Measurements from ENCODE around the gene SEC16A.

Gene SEC16A

GRCh38 chr9:136397643-136398042 is 85.2 kb downstream of the SEC16A start:
- H3K4me1 ChIP-seq (ENCODE audit: control insufficient read depth in 5 of 5, insufficient read depth in 5 of 5, low read length in 5 of 5): peaks cover 7 to 38% (median 32%) of the 10 kb centered on the region in 5 donors
- H3K27ac ChIP-seq (ENCODE audit: low read depth, low read length): no peak overlapping the region
- H3K9me3 ChIP-seq (ENCODE audit: control insufficient read depth in 5 of 5, low read length in 5 of 5): no peaks in the 10 kb centered on the region
- H3K4me3 ChIP-seq (ENCODE audit: low read depth in 1 of 5, low read length in 5 of 5): no peak overlapping the region
- H3K9ac ChIP-seq (ENCODE audit: low read length in 5 of 5): peak overlapping the region in 1 of 5 donors; percentile 17
- H3K27me3 ChIP-seq (ENCODE audit: control insufficient read depth in 5 of 5, insufficient read depth in 4 of 5, low read length in 5 of 5): no peaks in the 10 kb centered on the region
- peaks cover 0 to 63% (median 44%) of the 10 kb centered on the region in 5 donors for H3K36me3 ChIP-seq (ENCODE audit: control insufficient read depth in 5 of 5, insufficient read depth in 5 of 5, low read length in 5 of 5)

GRCh38 chr9:136396219-136396515 is 86.7 kb downstream of the SEC16A start:
- no peaks in the 10 kb centered on the region for H3K9me3 ChIP-seq (ENCODE audit: control insufficient read depth in 5 of 5, low read length in 5 of 5)
- peaks cover 9 to 52% (median 44%) of the 10 kb centered on the region in 5 donors for H3K4me1 ChIP-seq (ENCODE audit: control insufficient read depth in 5 of 5, insufficient read depth in 5 of 5, low read length in 5 of 5)
- peaks cover 0 to 67% (median 50%) of the 10 kb centered on the region in 5 donors for H3K36me3 ChIP-seq (ENCODE audit: control insufficient read depth in 5 of 5, insufficient read depth in 5 of 5, low read length in 5 of 5)
- no peaks in the 10 kb centered on the region for H3K27me3 ChIP-seq (ENCODE audit: control insufficient read depth in 5 of 5, insufficient read depth in 4 of 5, low read length in 5 of 5)
- no peak overlapping the region for H3K9ac ChIP-seq (ENCODE audit: low read length in 5 of 5)
- no peak overlapping the region for H3K27ac ChIP-seq (ENCODE audit: low read depth, low read length)
- H3K4me3 ChIP-seq (ENCODE audit: low read depth in 1 of 5, low read length in 5 of 5): no peak overlapping the region

GRCh38 chr9:136395345-136396218 is 87.3 kb downstream of the SEC16A start:
- no peaks in the 10 kb centered on the region for H3K27me3 ChIP-seq (ENCODE audit: control insufficient read depth in 5 of 5, insufficient read depth in 4 of 5, low read length in 5 of 5)
- peaks cover 0 to 69% (median 51%) of the 10 kb centered on the region in 5 donors for H3K36me3 ChIP-seq (ENCODE audit: control insufficient read depth in 5 of 5, insufficient read depth in 5 of 5, low read length in 5 of 5)
- H3K27ac ChIP-seq (ENCODE audit: low read depth, low read length): no peak overlapping the region
- H3K4me1 ChIP-seq (ENCODE audit: control insufficient read depth in 5 of 5, insufficient read depth in 5 of 5, low read length in 5 of 5): peaks cover 9 to 50% (median 42%) of the 10 kb centered on the region in 5 donors
- H3K9ac ChIP-seq (ENCODE audit: low read length in 5 of 5): no peak overlapping the region
- H3K4me3 ChIP-seq (ENCODE audit: low read depth in 1 of 5, low read length in 5 of 5): no peak overlapping the region
- H3K9me3 ChIP-seq (ENCODE audit: control insufficient read depth in 5 of 5, low read length in 5 of 5): no peaks in the 10 kb centered on the region

- Histone ChIP-seq H3K4me3 (ENCODE audit: low read depth in 1 of 5, low read length in 5 of 5) (no peak overlapping the region), H3K9me3 (ENCODE audit: control insufficient read depth in 5 of 5, low read length in 5 of 5) (no peaks in the 10 kb centered on the region), H3K9ac (ENCODE audit: low read length in 5 of 5) (no peak overlapping the region), H3K27ac (ENCODE audit: low read depth, low read length) (no peak overlapping the region), H3K4me1 (ENCODE audit: control insufficient read depth in 5 of 5, insufficient read depth in 5 of 5, low read length in 5 of 5) (peaks cover 9 to 45% (median 37%) of the 10 kb centered on the region in 5 donors), H3K27me3 (ENCODE audit: control insufficient read depth in 5 of 5, insufficient read depth in 4 of 5, low read length in 5 of 5) (no peaks in the 10 kb centered on the region), H3K36me3 (ENCODE audit: control insufficient read depth in 5 of 5, insufficient read depth in 5 of 5, low read length in 5 of 5) (peaks cover 0 to 71% (median 51%) of the 10 kb centered on the region in 5 donors)
Measured at GRCh38 chr9:136395020-136395340, 87.9 kb downstream of the SEC16A start.

- no peaks in the 10 kb centered on the region for H3K27me3 ChIP-seq (ENCODE audit: control insufficient read depth in 5 of 5, insufficient read depth in 4 of 5, low read length in 5 of 5)
- H3K27ac ChIP-seq (ENCODE audit: low read depth, low read length): no peak overlapping the region
- no peaks in the 10 kb centered on the region for H3K9me3 ChIP-seq (ENCODE audit: control insufficient read depth in 5 of 5, low read length in 5 of 5)
- peaks cover 0 to 76% (median 57%) of the 10 kb centered on the region in 5 donors for H3K36me3 ChIP-seq (ENCODE audit: control insufficient read depth in 5 of 5, insufficient read depth in 5 of 5, low read length in 5 of 5)
- H3K4me3 ChIP-seq (ENCODE audit: low read depth in 1 of 5, low read length in 5 of 5): no peak overlapping the region
- peaks cover 9 to 41% (median 35%) of the 10 kb centered on the region in 5 donors for H3K4me1 ChIP-seq (ENCODE audit: control insufficient read depth in 5 of 5, insufficient read depth in 5 of 5, low read length in 5 of 5)
- H3K9ac ChIP-seq (ENCODE audit: low read length in 5 of 5): no peak overlapping the region
Measured at GRCh38 chr9:136394312-136395019, 88.4 kb downstream of the SEC16A start.

- H3K27ac ChIP-seq (ENCODE audit: low read depth, low read length): no peak overlapping the region
- peaks cover 4 to 31% (median 26%) of the 10 kb centered on the region in 5 donors for H3K4me1 ChIP-seq (ENCODE audit: control insufficient read depth in 5 of 5, insufficient read depth in 5 of 5, low read length in 5 of 5)
- peaks cover 0 to 85% (median 66%) of the 10 kb centered on the region in 5 donors for H3K36me3 ChIP-seq (ENCODE audit: control insufficient read depth in 5 of 5, insufficient read depth in 5 of 5, low read length in 5 of 5)
Measured at GRCh38 chr9:136393531-136393930, 89.3 kb downstream of the SEC16A start.

GRCh38 chr9:136392538-136393449 is 90.0 kb downstream of the SEC16A start:
- H3K9ac ChIP-seq (ENCODE audit: low read length in 5 of 5): peak overlapping the region in 2 of 5 donors; percentile 26 to 30
- H3K4me3 ChIP-seq (ENCODE audit: low read depth in 1 of 5, low read length in 5 of 5): no peak overlapping the region
- peaks cover 4 to 28% (median 23%) of the 10 kb centered on the region in 5 donors for H3K4me1 ChIP-seq (ENCODE audit: control insufficient read depth in 5 of 5, insufficient read depth in 5 of 5, low read length in 5 of 5)
- no peaks in the 10 kb centered on the region for H3K27me3 ChIP-seq (ENCODE audit: control insufficient read depth in 5 of 5, insufficient read depth in 4 of 5, low read length in 5 of 5)
- no peaks in the 10 kb centered on the region for H3K9me3 ChIP-seq (ENCODE audit: control insufficient read depth in 5 of 5, low read length in 5 of 5)
- H3K36me3 ChIP-seq (ENCODE audit: control insufficient read depth in 5 of 5, insufficient read depth in 5 of 5, low read length in 5 of 5): peaks cover 0 to 89% (median 73%) of the 10 kb centered on the region in 5 donors
- no peak overlapping the region for H3K27ac ChIP-seq (ENCODE audit: low read depth, low read length)

More at GRCh38 chr9:136393531-136393930, 89.3 kb downstream of the SEC16A start:
- H3K27me3 ChIP-seq (ENCODE audit: control insufficient read depth in 5 of 5, insufficient read depth in 4 of 5, low read length in 5 of 5): no peaks in the 10 kb centered on the region
- no peak overlapping the region for H3K4me3 ChIP-seq (ENCODE audit: low read depth in 1 of 5, low read length in 5 of 5)
- H3K9me3 ChIP-seq (ENCODE audit: control insufficient read depth in 5 of 5, low read length in 5 of 5): no peaks in the 10 kb centered on the region
- H3K9ac ChIP-seq (ENCODE audit: low read length in 5 of 5): peak overlapping the region in 2 of 5 donors; percentile 26 to 30

- peaks cover 0 to 92% (median 77%) of the 10 kb centered on the region in 5 donors for H3K36me3 ChIP-seq (ENCODE audit: control insufficient read depth in 5 of 5, insufficient read depth in 5 of 5, low read length in 5 of 5)
- H3K4me1 ChIP-seq (ENCODE audit: control insufficient read depth in 5 of 5, insufficient read depth in 5 of 5, low read length in 5 of 5): peaks cover 4 to 28% (median 23%) of the 10 kb centered on the region in 5 donors
- H3K9me3 ChIP-seq (ENCODE audit: control insufficient read depth in 5 of 5, low read length in 5 of 5): no peaks in the 10 kb centered on the region
- H3K9ac ChIP-seq (ENCODE audit: low read length in 5 of 5): no peak overlapping the region
- no peaks in the 10 kb centered on the region for H3K27me3 ChIP-seq (ENCODE audit: control insufficient read depth in 5 of 5, insufficient read depth in 4 of 5, low read length in 5 of 5)
- no peak overlapping the region for H3K4me3 ChIP-seq (ENCODE audit: low read depth in 1 of 5, low read length in 5 of 5)
- H3K27ac ChIP-seq (ENCODE audit: low read depth, low read length): no peak overlapping the region
Measured at GRCh38 chr9:136391737-136392537, 90.9 kb downstream of the SEC16A start.

Measured in subcutaneous abdominal adipose tissue (tissue), 5 donors.